ENCODE measurements around the gene ESR1. TPM values are rescaled to one million over a fixed set of nuclear protein-coding genes. Genes with fewer than 3 reads are reported as not detected.

ESR1 gene
- total RNA-seq, 2 donors from 2014 or later: 0.47 to 0.67 TPM

DNA sequence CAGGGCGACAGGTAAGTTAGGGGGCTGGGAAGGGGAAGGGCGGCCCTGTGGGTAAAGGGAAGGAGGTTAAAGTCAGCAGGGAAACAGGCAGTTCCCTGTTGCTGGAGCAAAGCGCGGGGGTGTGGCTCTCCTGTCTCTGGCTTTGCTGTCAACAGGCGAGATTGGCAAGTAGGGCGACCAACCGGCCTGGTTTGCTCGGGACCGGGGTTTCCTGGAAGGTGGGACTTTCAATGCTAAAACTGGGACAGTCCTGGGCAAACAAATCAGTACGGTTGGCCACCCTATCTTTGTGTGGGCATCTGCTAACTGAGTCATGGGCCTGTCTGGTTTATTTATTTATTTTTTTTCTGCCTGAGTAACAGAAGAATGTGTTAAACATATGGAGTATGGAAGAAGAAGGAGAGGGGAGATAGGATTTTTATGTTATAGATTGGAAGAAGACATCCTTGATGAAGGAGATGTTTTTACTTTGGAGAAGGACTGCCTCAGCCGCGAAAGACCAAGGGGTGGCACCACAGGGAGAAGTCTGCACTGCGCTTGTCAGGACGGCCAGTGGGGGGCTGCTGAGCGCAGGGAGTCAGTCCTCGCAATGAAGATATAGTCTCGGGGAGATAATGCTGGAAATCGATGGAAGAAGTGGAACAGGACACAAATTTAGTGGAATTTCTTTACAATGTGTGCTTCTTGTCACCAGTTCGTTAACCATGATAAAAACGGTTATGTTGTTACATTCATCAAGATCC lies 43.4 kb upstream of the ESR1 start:
- peak overlapping the region; percentile 28 to 36 for H3K4me3 ChIP-seq
- no peaks in the 10 kb centered on the region for H3K27me3 ChIP-seq
- H3K4me1 ChIP-seq: peaks cover 0 to 12% of the 10 kb centered on the region in 2 donors
- peak overlapping the region; percentile 73 to 76 for H3K27ac ChIP-seq
- H3K36me3 ChIP-seq: no peaks in the 10 kb centered on the region
- H3K9me3 ChIP-seq: no peaks in the 10 kb centered on the region
- TF ChIP-seq CTCF (IDR thresholded peaks at IDR 0.05): peak; percentile 29 to 76
- DNase-seq (ENCODE audit: low spot score): peak; percentile 95

GRCh38 chr6:151765444-151765886 lies 42.0 kb upstream of the ESR1 start:
- Histone ChIP-seq H3K4me3 (no peak overlapping the region), H3K9me3 (no peaks in the 10 kb centered on the region), H3K27ac (no peak overlapping the region), H3K4me1 (peaks cover 0 to 12% of the 10 kb centered on the region in 2 donors), H3K36me3 (no peaks in the 10 kb centered on the region), H3K27me3 (no peaks in the 10 kb centered on the region)
- peak; percentile 42 to 83 for TF ChIP-seq CTCF (IDR thresholded peaks at IDR 0.05)
- DNase-seq (ENCODE audit: low spot score): peak; percentile 64

DNA sequence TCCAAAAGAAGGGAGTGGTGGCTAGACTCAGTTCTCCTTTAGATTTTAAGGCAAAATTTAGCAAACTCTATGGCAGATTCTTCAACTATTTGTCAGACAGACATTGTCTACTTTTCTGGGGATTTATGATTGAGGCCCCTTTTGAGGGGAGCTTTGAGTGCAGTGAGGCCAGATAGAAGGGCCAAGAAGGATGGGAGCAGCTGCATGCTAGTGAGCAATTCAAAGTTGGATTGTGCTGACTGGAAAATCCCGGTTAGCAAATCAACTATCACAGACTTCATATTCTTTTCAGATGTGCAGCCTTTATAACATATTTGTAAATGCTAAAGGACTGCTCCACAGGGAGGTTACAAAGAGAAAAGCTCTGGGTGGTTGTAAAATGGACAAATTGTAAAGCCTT lies 35.0 kb upstream of the ESR1 start:
- Histone ChIP-seq H3K9me3 (no peaks in the 10 kb centered on the region), H3K36me3 (no peaks in the 10 kb centered on the region), H3K27ac (no peak overlapping the region), H3K4me1 (no peaks in the 10 kb centered on the region), H3K27me3 (no peaks in the 10 kb centered on the region), H3K4me3 (no peak overlapping the region)
- no peak for DNase-seq (ENCODE audit: low spot score)
- TF ChIP-seq CTCF (IDR thresholded peaks at IDR 0.05): no peak

DNA sequence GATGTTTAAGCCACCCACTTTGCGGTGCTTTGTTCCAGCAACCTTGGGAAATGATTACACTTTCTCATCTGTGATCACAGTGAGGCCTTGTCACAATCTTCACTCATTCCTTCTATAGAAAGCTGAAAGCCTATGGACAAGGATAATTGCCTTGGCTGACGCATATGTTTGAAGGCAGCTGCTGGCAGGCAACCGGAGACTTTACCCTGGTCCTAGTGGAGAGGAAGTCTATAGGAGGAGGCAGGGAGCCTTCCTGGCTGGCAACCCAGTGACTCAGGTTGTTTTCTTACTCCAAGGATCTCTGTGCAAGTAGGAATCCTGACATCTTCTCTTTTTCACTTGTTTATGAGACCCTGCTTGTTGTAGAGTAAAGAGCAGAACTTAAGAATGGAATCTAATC lies 34.1 kb upstream of the ESR1 start:
- no peak for DNase-seq (ENCODE audit: low spot score)
- no peaks in the 10 kb centered on the region for H3K9me3 ChIP-seq
- TF ChIP-seq CTCF (IDR thresholded peaks at IDR 0.05): no peak
- no peaks in the 10 kb centered on the region for H3K4me1 ChIP-seq
- no peaks in the 10 kb centered on the region for H3K36me3 ChIP-seq
- H3K4me3 ChIP-seq: no peak overlapping the region
- H3K27ac ChIP-seq: no peak overlapping the region
- H3K27me3 ChIP-seq: no peaks in the 10 kb centered on the region

DNA sequence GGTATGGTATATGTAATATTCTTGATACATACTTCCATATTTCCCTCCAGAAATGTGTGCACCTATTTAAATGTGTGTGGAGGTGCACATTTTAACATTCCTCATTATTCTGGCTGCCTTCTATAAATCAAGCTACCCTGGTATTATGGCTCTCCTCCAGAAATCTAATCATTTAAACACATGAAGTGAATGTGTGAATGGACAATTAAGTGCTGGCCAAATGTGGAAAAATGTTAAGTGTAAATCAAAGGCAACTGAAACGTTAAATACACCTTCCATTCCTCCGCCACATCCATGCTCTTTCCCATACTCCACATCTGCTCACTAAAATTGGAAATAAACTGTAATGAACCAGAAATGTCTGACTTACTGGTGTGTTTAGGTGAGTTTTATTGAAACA lies 24.9 kb upstream of the ESR1 start:
- no peaks in the 10 kb centered on the region for H3K4me1 ChIP-seq
- H3K27me3 ChIP-seq: no peaks in the 10 kb centered on the region
- no peak for TF ChIP-seq CTCF (IDR thresholded peaks at IDR 0.05)
- H3K27ac ChIP-seq: no peak overlapping the region
- H3K9me3 ChIP-seq: no peaks in the 10 kb centered on the region
- no peak overlapping the region for H3K4me3 ChIP-seq
- H3K36me3 ChIP-seq: no peaks in the 10 kb centered on the region
- no peak for DNase-seq (ENCODE audit: low spot score)

DNA sequence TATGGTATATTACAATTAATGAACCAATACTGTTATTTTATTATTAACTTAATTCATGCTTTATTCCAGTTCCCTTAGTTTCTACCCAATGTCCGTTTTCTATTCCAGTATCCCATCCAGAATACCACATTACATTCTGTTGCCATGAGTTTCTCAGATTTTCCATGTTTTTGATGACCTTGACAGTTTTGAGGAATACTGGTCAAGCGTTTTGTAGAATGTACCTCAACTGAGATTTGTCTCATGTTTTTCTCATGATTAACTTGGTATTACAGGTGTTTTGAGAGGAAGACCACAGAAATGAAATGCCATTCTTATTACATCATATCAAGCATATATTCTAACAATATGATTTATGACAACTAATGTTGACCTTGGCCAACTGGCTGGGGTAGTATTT lies 23.8 kb upstream of the ESR1 start:
- H3K27ac ChIP-seq: no peak overlapping the region
- TF ChIP-seq CTCF (IDR thresholded peaks at IDR 0.05): no peak
- DNase-seq (ENCODE audit: low spot score): no peak
- no peaks in the 10 kb centered on the region for H3K36me3 ChIP-seq
- H3K4me1 ChIP-seq: no peaks in the 10 kb centered on the region
- H3K4me3 ChIP-seq: no peak overlapping the region
- H3K9me3 ChIP-seq: no peaks in the 10 kb centered on the region
- H3K27me3 ChIP-seq: no peaks in the 10 kb centered on the region
